HEK293T (cell line): ENCODE results near the gene PP2D1.

Experiments
- ARNT ChIP-seq: fragments of 450-650 bp; IDR thresholded peaks from 2 replicates; pipeline ENCODE4 v1.6.1; 2017; ENCODE audit warnings: mild to moderate bottlenecking
- BHLHE40 ChIP-seq: fragments of 450-650 bp; IDR thresholded peaks from 2 replicates; pipeline ENCODE4 v1.6.1; 2016; ENCODE audit warnings: mild to moderate bottlenecking, moderate library complexity, borderline replicate concordance
- ELF4 ChIP-seq: fragments of 450-650 bp; IDR thresholded peaks from 2 replicates; pipeline ENCODE4 v1.6.1; 2017; ENCODE audit warnings: antibody characterized with exemption
- FOXA1 ChIP-seq: fragments of 450-650 bp; IDR thresholded peaks from 2 replicates; pipeline ENCODE4 v1.6.1; 2016; ENCODE audit warnings: mild to moderate bottlenecking
- FOXK2 ChIP-seq: fragments of 450-650 bp; IDR thresholded peaks from 2 replicates; pipeline ENCODE4 v1.6.1; 2016; ENCODE audit warnings: mild to moderate bottlenecking
- FOXM1 ChIP-seq: fragments of 450-650 bp; IDR thresholded peaks from 2 replicates; pipeline ENCODE4 v1.6.1; 2017; ENCODE audit warnings: mild to moderate bottlenecking, borderline replicate concordance
- L3MBTL2 ChIP-seq: fragments of 450-650 bp; conservative IDR thresholded peaks from 2 replicates; pipeline ENCODE4 v1.6.1; 2016; ENCODE audit warnings: mild to moderate bottlenecking
- NFRKB ChIP-seq: fragments of 450-650 bp; IDR thresholded peaks from 2 replicates; pipeline ENCODE4 v1.6.1; 2016; ENCODE audit warnings: mild to moderate bottlenecking, moderate library complexity
- PKNOX1 ChIP-seq: fragments of 450-650 bp; IDR thresholded peaks from 2 replicates; pipeline ENCODE4 v1.6.1; 2016
- SP1 ChIP-seq: fragments of 450-650 bp; IDR thresholded peaks from 2 replicates; pipeline ENCODE4 v1.6.1; 2017
- TARDBP ChIP-seq: fragments of 450-650 bp; IDR thresholded peaks from 2 replicates; pipeline ENCODE4 v1.6.1; 2016
- ZNF384 ChIP-seq: fragments of 450-650 bp; IDR thresholded peaks from 2 replicates; pipeline ENCODE4 v1.6.1; 2016

- TF ChIP-seq FOXM1 (peak; percentile 14; the same call in 1 of the 2 replicates), ARNT (0 out of 2 replicates have a peak, but pooled peaks have one; percentile 10), SP1 (no peak), NFRKB (0 out of 2 replicates have a peak, but pooled peaks have one; percentile 81), BHLHE40 (no peak), FOXK2 (no peak), TARDBP (peak; percentile 30; the same call in 1 of the 2 replicates), FOXA1 (no peak), L3MBTL2 (peak; percentile 74; the same call in 1 of the 2 replicates), PKNOX1 (no peak), ZNF384 (no peak), ELF4 (peak; percentile 71; the same call in 1 of the 2 replicates)
Measured at GRCh38 chr3:19946832-19947548, 65.1 kb downstream of the PP2D1 start, which contains the start of gene RAB5A.
